GM18511 (cell line): Measurements from ENCODE around the gene C8B.

ENCODE experiments used
- ATAC-seq: cut with Tn5 transposase; IDR thresholded peaks from one replicate; pipeline ENCODE4 v1.9.1; 2021; ENCODE audit warnings: mild to moderate bottlenecking, moderate library complexity; ENCODE audit not compliant: unreplicated experiment

C8B gene

GRCh38 chr1:56973923-56974742, 8.3 kb upstream of the C8B start:
- no peak for ATAC-seq

GRCh38 chr1:56972976-56973375, 7.2 kb upstream of the C8B start:
- ATAC-seq: no peak

GRCh38 chr1:56970280-56970679, 4.5 kb upstream of the C8B start:
- no peak for ATAC-seq

- ATAC-seq: no peak
These were observed 3.2 kb upstream of the C8B start for GRCh38 chr1:56968878-56969495.

GRCh38 chr1:56967900-56968832, 2.4 kb upstream of the C8B start:
- ATAC-seq: no peak

GRCh38 chr1:56967355-56967754, 1.5 kb upstream of the C8B start:
- no peak for ATAC-seq

GRCh38 chr1:56966698-56966999, 834 bp upstream of the C8B start:
- no peak for ATAC-seq

GRCh38 chr1:56965191-56965590, 624 bp downstream of the C8B start:
- ATAC-seq: no peak

- no peak for ATAC-seq
These were observed 1.3 kb downstream of the C8B start for GRCh38 chr1:56964349-56965017.

GRCh38 chr1:56963667-56964066, 2.1 kb downstream of the C8B start:
- ATAC-seq: no peak

GRCh38 chr1:56961426-56961825, 4.4 kb downstream of the C8B start:
- ATAC-seq: no peak

GRCh38 chr1:56958526-56958925, 7.3 kb downstream of the C8B start:
- ATAC-seq: no peak

- no peak for ATAC-seq
These were observed 7.9 kb downstream of the C8B start for GRCh38 chr1:56957931-56958330.

GRCh38 chr1:56954664-56955063, 11.2 kb downstream of the C8B start:
- no peak for ATAC-seq

GRCh38 chr1:56953386-56953785, 12.4 kb downstream of the C8B start:
- ATAC-seq: no peak

GRCh38 chr1:56952501-56952900, 13.3 kb downstream of the C8B start:
- no peak for ATAC-seq

GRCh38 chr1:56948403-56949023, 17.3 kb downstream of the C8B start:
- ATAC-seq: no peak

- no peak for ATAC-seq
These were observed 25.8 kb downstream of the C8B start for GRCh38 chr1:56940039-56940438.

GRCh38 chr1:56939209-56939608, 26.6 kb downstream of the C8B start:
- no peak for ATAC-seq

- ATAC-seq: no peak
These were observed 27.2 kb downstream of the C8B start for GRCh38 chr1:56938646-56939045.
